Adrenal gland (tissue), 5 donors: ENCODE data around the gene NOLC1.

Experiments
- CTCF ChIP-seq, 6 experiments: fragments of 450-650 bp in 4 of 6; fragments of 200-600 bp in 2 of 6; sonication (generic) in 1 of 6; IDR thresholded peaks; 1 replicate in 5 of 6; 2 replicates in 1 of 6; pipeline versions ENCODE4 v1.5.1 to v1.8.0; 2016 to 2021; ENCODE audit warnings: antibody characterized with exemption in 6 of 6, mild to moderate bottlenecking in 2 of 6, moderate library complexity in 1 of 6
- POLR2A ChIP-seq, 2 donors: fragments of 450-650 bp; IDR thresholded peaks; one replicate each; pipeline ENCODE4 v1.6.1; 2017; ENCODE audit warnings: antibody characterized with exemption in 2 of 2, mild to moderate bottlenecking in 2 of 2, moderate library complexity in 1 of 2
- donor health status: DM: no; HTN: no; CAD: no.

DNA sequence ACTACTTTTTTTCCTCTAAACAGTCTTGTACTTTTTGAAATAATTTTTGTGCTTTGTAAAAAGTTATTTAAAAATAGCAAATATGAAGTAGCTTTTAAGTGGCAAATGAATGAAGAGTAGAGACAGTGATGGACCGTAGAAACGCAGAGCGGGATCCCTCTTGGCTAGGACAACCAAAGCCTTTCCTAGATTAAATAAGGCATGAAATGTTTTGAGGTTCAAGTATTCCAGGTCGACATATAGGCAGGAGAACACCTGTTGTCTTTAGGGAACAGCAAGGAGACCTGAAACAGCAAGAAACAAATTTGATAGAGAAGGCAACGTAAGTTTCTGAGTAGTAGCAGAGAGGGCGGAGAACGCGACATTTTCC, 20.0 kb upstream of the NOLC1 start:
- no peak for TF ChIP-seq POLR2A (IDR thresholded peaks at IDR 0.05)
- TF ChIP-seq CTCF (IDR thresholded peaks at IDR 0.05) = no peak
